OCI-LY3 (cell line): ENCODE measurements around the gene LHFPL2.

Experiments
- H2AFZ ChIP-seq: fragments of 200-600, 300-600 bp; shearing (Covaris generic); 2 replicates; pipeline ENCODE4 v1.6.0; 2014; ENCODE audit warnings: antibody characterized with exemption, low read depth, low read length
- H3K27ac ChIP-seq: fragments of 200-600, 300-600 bp; sonication (generic); 2 replicates; pipeline ENCODE4 v1.5.1; 2014; ENCODE audit warnings: mild to moderate bottlenecking, low read length, moderate library complexity, mixed read lengths
- H3K27me3 ChIP-seq: fragments of 200-600, 300-600 bp; sonication (generic); 2 replicates; pipeline ENCODE4 v1.6.1; 2014; ENCODE audit warnings: low read depth, low read length, mixed read lengths
- H3K36me3 ChIP-seq: fragments of 200-600, 300-600 bp; sonication (generic); replicated peaks from 2 replicates; pipeline ENCODE3; 2014; ENCODE audit warnings: low read depth, low read length, mixed read lengths
- H3K4me1 ChIP-seq: fragments of 300-600, 200-600 bp; sonication (generic); 2 replicates; pipeline ENCODE4 v1.6.1; 2014; ENCODE audit warnings: low read length, mixed read lengths
- H3K4me2 ChIP-seq: fragments of 200-600, 300-600 bp; sonication (generic); 2 replicates; pipeline ENCODE4 v1.6.1; 2014; ENCODE audit warnings: low read length, mixed read lengths
- H3K4me3 ChIP-seq: fragments of 300-600, 200-600 bp; sonication (generic); 2 replicates; pipeline ENCODE4 v1.5.1; 2014; ENCODE audit warnings: antibody characterized with exemption, mild to moderate bottlenecking, low read length, moderate library complexity
- H3K79me2 ChIP-seq: fragments of 300-600, 200-600 bp; shearing (Covaris generic); 2 replicates; pipeline ENCODE4 v1.6.1; 2014; ENCODE audit warnings: mild to moderate bottlenecking, low read length, mixed read lengths
- H3K9ac ChIP-seq: fragments of 300-600, 200-600 bp; shearing (Covaris generic); 2 replicates; pipeline ENCODE4 v1.6.0; 2014; ENCODE audit warnings: mild to moderate bottlenecking, low read length, moderate library complexity
- H3K9me3 ChIP-seq: fragments of 200-600, 300-600 bp; shearing (Covaris generic); 2 replicates; pipeline ENCODE4 v1.6.1; 2014; ENCODE audit warnings: low read length, mixed read lengths; ENCODE audit not compliant: insufficient read depth
- H4K20me1 ChIP-seq: fragments of 200-600, 300-600 bp; sonication (generic); 2 replicates; pipeline ENCODE4 v1.6.1; 2016; ENCODE audit warnings: low read length, mixed read lengths; ENCODE audit not compliant: insufficient read depth
- EZH2phosphoT487 ChIP-seq: fragments of 200-600 bp; shearing (Covaris generic); IDR thresholded peaks from 2 replicates; pipeline ENCODE4 v1.6.1; 2018; ENCODE audit warnings: antibody characterized with exemption, mixed run types, low read depth
- TF ChIP-seq, protein P1 (sequence below): fragments of 200-600, 300-600 bp; sonication (generic); IDR thresholded peaks from 2 replicates; pipeline ENCODE4 v1.5.1; 2014; ENCODE audit warnings: antibody characterized with exemption, low read length, low read depth

LHFPL2 gene

DNA sequence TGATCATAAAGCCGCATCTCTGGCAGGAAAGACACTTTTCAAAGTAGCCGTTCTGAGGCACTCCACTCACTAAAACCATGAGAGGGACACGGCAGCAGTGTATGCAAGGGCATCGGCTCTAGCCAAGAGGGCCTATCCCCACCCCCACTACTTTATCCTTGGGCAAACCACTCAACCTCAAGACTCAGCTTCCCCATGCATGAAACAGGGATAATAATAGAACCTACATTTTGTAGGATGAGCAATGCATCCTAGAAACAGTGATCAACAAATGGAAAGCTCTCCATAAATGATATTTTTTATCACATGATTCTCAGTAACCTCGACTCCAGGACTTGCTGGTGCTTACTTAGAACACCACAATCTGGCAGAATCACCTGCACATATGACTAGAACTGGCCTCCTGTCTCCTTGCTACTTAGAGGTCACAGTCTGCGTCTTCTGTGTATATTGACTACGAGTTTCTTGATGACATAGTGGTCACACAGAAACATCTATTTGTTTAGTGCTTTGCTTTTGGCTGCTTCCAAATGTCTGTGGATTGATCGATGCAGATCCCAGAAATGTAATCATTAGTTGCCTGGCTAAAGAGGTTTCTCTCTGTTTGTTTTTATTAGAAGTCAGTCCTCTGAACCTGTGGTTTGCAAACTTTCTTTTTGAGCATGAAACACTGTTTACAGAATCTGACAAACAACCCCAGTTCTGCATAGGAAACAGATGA is 102.1 kb downstream of the LHFPL2 start:
- H3K4me2 ChIP-seq = no peak overlapping the region
- H2AFZ ChIP-seq = no peak overlapping the region
- no peaks in the 10 kb centered on the region for H3K9me3 ChIP-seq
- no peak overlapping the region for H3K9ac ChIP-seq
- no peak overlapping the region for H3K27ac ChIP-seq
- H4K20me1 ChIP-seq = no peaks in the 10 kb centered on the region
- H3K4me3 ChIP-seq = no peak overlapping the region
- H3K79me2 ChIP-seq = no peaks in the 10 kb centered on the region
- no peaks in the 10 kb centered on the region for H3K27me3 ChIP-seq
- TF ChIP-seq EZH2phosphoT487 = no peak
- TF ChIP-seq, protein P1, sequence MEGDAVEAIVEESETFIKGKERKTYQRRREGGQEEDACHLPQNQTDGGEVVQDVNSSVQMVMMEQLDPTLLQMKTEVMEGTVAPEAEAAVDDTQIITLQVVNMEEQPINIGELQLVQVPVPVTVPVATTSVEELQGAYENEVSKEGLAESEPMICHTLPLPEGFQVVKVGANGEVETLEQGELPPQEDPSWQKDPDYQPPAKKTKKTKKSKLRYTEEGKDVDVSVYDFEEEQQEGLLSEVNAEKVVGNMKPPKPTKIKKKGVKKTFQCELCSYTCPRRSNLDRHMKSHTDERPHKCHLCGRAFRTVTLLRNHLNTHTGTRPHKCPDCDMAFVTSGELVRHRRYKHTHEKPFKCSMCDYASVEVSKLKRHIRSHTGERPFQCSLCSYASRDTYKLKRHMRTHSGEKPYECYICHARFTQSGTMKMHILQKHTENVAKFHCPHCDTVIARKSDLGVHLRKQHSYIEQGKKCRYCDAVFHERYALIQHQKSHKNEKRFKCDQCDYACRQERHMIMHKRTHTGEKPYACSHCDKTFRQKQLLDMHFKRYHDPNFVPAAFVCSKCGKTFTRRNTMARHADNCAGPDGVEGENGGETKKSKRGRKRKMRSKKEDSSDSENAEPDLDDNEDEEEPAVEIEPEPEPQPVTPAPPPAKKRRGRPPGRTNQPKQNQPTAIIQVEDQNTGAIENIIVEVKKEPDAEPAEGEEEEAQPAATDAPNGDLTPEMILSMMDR = no peak
- H3K4me1 ChIP-seq = no peaks in the 10 kb centered on the region
- H3K36me3 ChIP-seq = no peaks in the 10 kb centered on the region

DNA sequence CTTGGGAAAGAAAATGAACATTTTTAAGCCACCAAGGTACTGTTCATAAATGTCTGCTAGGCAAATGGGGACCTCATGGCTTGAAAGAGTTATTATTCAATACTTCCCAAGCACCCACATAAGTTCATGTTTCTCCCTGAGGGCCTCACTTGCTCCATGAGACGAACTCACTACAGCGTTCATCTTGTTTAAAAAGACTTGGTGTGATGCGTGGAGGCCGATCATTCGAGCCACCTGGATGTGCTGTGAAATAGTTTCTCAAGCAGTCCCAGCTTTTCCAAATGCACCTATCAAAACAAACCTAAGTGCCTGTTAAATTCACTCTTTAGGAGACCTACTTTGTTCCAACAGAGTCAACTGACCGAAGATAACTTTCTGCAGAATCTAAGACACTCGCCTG is 103.2 kb downstream of the LHFPL2 start:
- Histone ChIP-seq H4K20me1 (no peaks in the 10 kb centered on the region), H3K27ac (no peak overlapping the region), H3K79me2 (no peaks in the 10 kb centered on the region), H3K4me3 (no peak overlapping the region), H3K9me3 (no peaks in the 10 kb centered on the region), H3K4me1 (no peaks in the 10 kb centered on the region), H3K9ac (no peak overlapping the region), H3K4me2 (no peak overlapping the region), H2AFZ (no peak overlapping the region), H3K36me3 (no peaks in the 10 kb centered on the region), H3K27me3 (no peaks in the 10 kb centered on the region)
- no peak for TF ChIP-seq EZH2phosphoT487
- TF ChIP-seq, protein P1 = no peak

DNA sequence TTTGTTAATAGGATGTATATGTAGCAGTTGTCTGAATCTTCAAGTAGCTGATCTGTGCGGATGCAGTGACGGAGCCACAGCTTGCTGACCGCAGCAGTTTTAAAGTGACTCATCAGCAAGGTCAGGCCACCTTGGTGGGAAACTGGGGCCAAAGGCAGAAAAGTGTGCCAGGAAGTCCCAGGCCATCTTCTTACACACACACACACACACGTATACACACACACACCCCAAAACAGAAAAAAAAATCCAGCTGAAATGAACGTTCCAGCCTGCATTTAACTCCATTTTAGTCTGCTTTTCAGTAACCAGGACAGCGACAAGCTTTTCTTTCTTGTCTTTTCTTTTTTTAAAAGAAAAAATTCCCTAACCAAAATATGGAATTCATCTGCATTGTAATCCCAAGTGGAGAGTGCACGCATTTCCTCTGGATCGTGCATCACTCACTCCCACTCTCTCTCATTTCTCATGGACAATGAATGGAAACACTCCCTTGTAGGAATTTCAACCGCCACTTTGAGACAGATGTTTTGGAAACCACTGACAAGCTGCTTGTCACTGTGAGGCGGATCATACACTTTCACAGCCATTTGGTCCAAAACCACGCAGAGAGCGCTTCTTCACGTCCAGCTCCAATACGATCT is 103.9 kb downstream of the LHFPL2 start:
- H2AFZ ChIP-seq = no peak overlapping the region
- H3K4me2 ChIP-seq = no peak overlapping the region
- no peak overlapping the region for H3K27ac ChIP-seq

DNA sequence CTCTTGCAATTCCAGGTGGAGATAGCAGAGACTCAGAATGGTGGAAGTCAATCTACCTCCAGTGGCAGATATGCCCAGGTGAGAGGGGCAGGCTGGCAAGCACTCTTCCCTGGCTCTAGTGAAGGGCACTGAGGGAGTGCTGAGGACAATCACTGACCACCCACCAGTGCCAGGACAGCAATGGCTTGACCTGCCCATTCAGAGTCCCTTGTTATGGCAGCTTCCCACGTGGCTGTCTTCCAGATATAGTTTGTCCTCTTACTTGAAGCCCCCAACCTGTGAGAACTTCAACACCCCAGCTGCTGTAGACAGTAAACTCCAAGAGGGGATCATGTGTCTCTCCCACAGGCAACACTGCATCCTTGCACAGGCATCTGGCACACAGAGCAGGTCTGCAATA is 104.7 kb downstream of the LHFPL2 start:
- Histone ChIP-seq H3K4me2 (no peak overlapping the region), H3K4me1 (no peaks in the 10 kb centered on the region), H3K9me3 (no peaks in the 10 kb centered on the region), H3K79me2 (no peaks in the 10 kb centered on the region), H4K20me1 (no peaks in the 10 kb centered on the region), H2AFZ (no peak overlapping the region), H3K27ac (no peak overlapping the region), H3K27me3 (no peaks in the 10 kb centered on the region), H3K36me3 (no peaks in the 10 kb centered on the region), H3K9ac (no peak overlapping the region), H3K4me3 (no peak overlapping the region)
- no peak for TF ChIP-seq EZH2phosphoT487
- TF ChIP-seq, protein P1 = no peak

More for the DNA sequence above, 103.9 kb downstream of the LHFPL2 start:
- H3K4me1 ChIP-seq = no peaks in the 10 kb centered on the region
- no peaks in the 10 kb centered on the region for H3K79me2 ChIP-seq
- no peaks in the 10 kb centered on the region for H4K20me1 ChIP-seq
- H3K27me3 ChIP-seq = no peaks in the 10 kb centered on the region
- no peak overlapping the region for H3K4me3 ChIP-seq
- no peaks in the 10 kb centered on the region for H3K36me3 ChIP-seq
- no peak overlapping the region for H3K9ac ChIP-seq
- no peaks in the 10 kb centered on the region for H3K9me3 ChIP-seq
- TF ChIP-seq, protein P1 = no peak
- no peak for TF ChIP-seq EZH2phosphoT487
